ENCODE data around the gene TMEM131L.

TMEM131L gene

GRCh38 chr4:153684182-153684970 lies 218.2 kb downstream of the TMEM131L start, which contains the start of gene TLR2:
TSS of gene TLR2 (plus strand) at chr4:153684280. CDS start at chr4:153702908, 18,628 bp downstream.
- H3K27me3 ChIP-seq (ENCODE audit: control insufficient read depth, insufficient read depth, low read length) = peaks cover 42% of the 10 kb centered on the region
- H3K4me2 ChIP-seq (ENCODE audit: low read length) = peak within 1 kb of the TSS; percentile 93
- H3K36me3 ChIP-seq (ENCODE audit: insufficient read depth, low read length) = no peaks in the 10 kb centered on the region
- H3K9me3 ChIP-seq (replicated peaks; ENCODE audit: low read length) = no peaks in the 10 kb centered on the region
- peak within 1 kb of the TSS; percentile 69 for H3K4me3 ChIP-seq (ENCODE audit: low read length)
- H3K9ac ChIP-seq (ENCODE audit: low read depth, low read length) = peak within 1 kb of the TSS; percentile 54
- H3K4me1 ChIP-seq (ENCODE audit: control insufficient read depth, insufficient read depth, low read length) = peaks cover 10% of the 10 kb centered on the region

GRCh38 chr4:153684971-153685371 lies 218.8 kb downstream of the TMEM131L start:
- peak overlapping the region; percentile 54 for H3K9ac ChIP-seq (ENCODE audit: low read depth, low read length)
- H3K4me1 ChIP-seq (ENCODE audit: control insufficient read depth, insufficient read depth, low read length) = peaks cover 10% of the 10 kb centered on the region
- H3K9me3 ChIP-seq (replicated peaks; ENCODE audit: low read length) = no peaks in the 10 kb centered on the region
- H3K4me2 ChIP-seq (ENCODE audit: low read length) = peak overlapping the region; percentile 93
- H3K36me3 ChIP-seq (ENCODE audit: insufficient read depth, low read length) = no peaks in the 10 kb centered on the region
- H3K27me3 ChIP-seq (ENCODE audit: control insufficient read depth, insufficient read depth, low read length) = peaks cover 36% of the 10 kb centered on the region
- peak overlapping the region; percentile 69 for H3K4me3 ChIP-seq (ENCODE audit: low read length)

All from skeletal muscle satellite cell (primary cell).